ENCODE measurements around the gene CARMIL1. TPM values are rescaled to one million over a fixed set of nuclear protein-coding genes. Genes with fewer than 3 reads are reported as not detected.

Gene CARMIL1
- total RNA-seq, 1 donor from 2014 or later, result 19.1 TPM

- Mint-ChIP-seq H3K36me3 (ENCODE audit: low read depth, unreplicated experiment) (peaks cover 18% of the 10 kb centered on the region), H3K27me3 (ENCODE audit: low read depth, unreplicated experiment) (no peaks in the 10 kb centered on the region), H3K27ac (ENCODE audit: unreplicated experiment) (no peak overlapping the region), H3K4me1 (ENCODE audit: low read depth, unreplicated experiment) (peaks cover 3% of the 10 kb centered on the region), H3K9me3 (ENCODE audit: unreplicated experiment) (no peaks in the 10 kb centered on the region), H3K4me3 (ENCODE audit: unreplicated experiment) (no peak overlapping the region)
- H3K4me1 ChIP-seq (ENCODE audit: insufficient read depth, low read length), result no peaks in the 10 kb centered on the region
- H3K4me3 ChIP-seq (ENCODE audit: insufficient read depth, low read depth, low read length), result no peak overlapping the region
- H3K9me3 ChIP-seq (ENCODE audit: insufficient read depth, low read depth, low read length), result no peaks in the 10 kb centered on the region
- no peaks in the 10 kb centered on the region for H3K79me2 ChIP-seq (ENCODE audit: insufficient read depth, low read length)
- H3K27ac ChIP-seq (ENCODE audit: low read depth, low read length), result no peak overlapping the region
- no peak overlapping the region for H2AFZ ChIP-seq (ENCODE audit: low read depth, low read length)
- no peak overlapping the region for H3K9ac ChIP-seq (ENCODE audit: low read length)
- TF ChIP-seq CTCF (IDR thresholded peaks at IDR 0.05; ENCODE audit: insufficient read depth, low read depth, low read length) (no peak), EZH2 (IDR thresholded peaks at IDR 0.05; ENCODE audit: insufficient read depth, low read length) (no peak)
- no peaks in the 10 kb centered on the region for H3K36me3 ChIP-seq (ENCODE audit: insufficient read depth, low read length)
- no peak for DNase-seq (ENCODE audit: low read depth)
- FAIRE-seq, result no peak
- H4K20me1 ChIP-seq (ENCODE audit: insufficient read depth, low read length), result no peaks in the 10 kb centered on the region
- no peak overlapping the region for H3K4me2 ChIP-seq (ENCODE audit: low read length)
- H3K27me3 ChIP-seq (ENCODE audit: insufficient read depth, low read length), result no peaks in the 10 kb centered on the region
These were observed 333.5 kb downstream of the CARMIL1 start for GRCh38 chr6:25612666-25613065.

GRCh38 chr6:25613415-25613814 lies 334.2 kb downstream of the CARMIL1 start:
- DNase-seq (ENCODE audit: low read depth), result no peak
- no peak overlapping the region for H3K27ac Mint-ChIP-seq (ENCODE audit: unreplicated experiment)
- Histone ChIP-seq H3K9ac (ENCODE audit: low read length) (no peak overlapping the region), H3K27me3 (ENCODE audit: insufficient read depth, low read length) (no peaks in the 10 kb centered on the region), H3K9me3 (ENCODE audit: insufficient read depth, low read depth, low read length) (no peaks in the 10 kb centered on the region), H3K79me2 (ENCODE audit: insufficient read depth, low read length) (no peaks in the 10 kb centered on the region), H2AFZ (ENCODE audit: low read depth, low read length) (no peak overlapping the region), H3K4me2 (ENCODE audit: low read length) (no peak overlapping the region), H4K20me1 (ENCODE audit: insufficient read depth, low read length) (no peaks in the 10 kb centered on the region), H3K36me3 (ENCODE audit: insufficient read depth, low read length) (no peaks in the 10 kb centered on the region), H3K4me1 (ENCODE audit: insufficient read depth, low read length) (no peaks in the 10 kb centered on the region), H3K27ac (ENCODE audit: low read depth, low read length) (no peak overlapping the region), H3K4me3 (ENCODE audit: insufficient read depth, low read depth, low read length) (no peak overlapping the region)
- H3K27me3 Mint-ChIP-seq (ENCODE audit: low read depth, unreplicated experiment), result no peaks in the 10 kb centered on the region
- TF ChIP-seq EZH2 (IDR thresholded peaks at IDR 0.05; ENCODE audit: insufficient read depth, low read length) (no peak), CTCF (IDR thresholded peaks at IDR 0.05; ENCODE audit: insufficient read depth, low read depth, low read length) (no peak)
- H3K4me1 Mint-ChIP-seq (ENCODE audit: low read depth, unreplicated experiment), result peaks cover 3% of the 10 kb centered on the region
- peaks cover 18% of the 10 kb centered on the region for H3K36me3 Mint-ChIP-seq (ENCODE audit: low read depth, unreplicated experiment)
- FAIRE-seq, result no peak
- H3K9me3 Mint-ChIP-seq (ENCODE audit: unreplicated experiment), result no peaks in the 10 kb centered on the region
- H3K4me3 Mint-ChIP-seq (ENCODE audit: unreplicated experiment), result no peak overlapping the region

GRCh38 chr6:25614052-25614451 lies 334.9 kb downstream of the CARMIL1 start:
- no peak overlapping the region for H3K27ac Mint-ChIP-seq (ENCODE audit: unreplicated experiment)
- H3K4me3 ChIP-seq (ENCODE audit: insufficient read depth, low read depth, low read length), result no peak overlapping the region
- peaks cover 18% of the 10 kb centered on the region for H3K36me3 Mint-ChIP-seq (ENCODE audit: low read depth, unreplicated experiment)
- no peak overlapping the region for H3K9ac ChIP-seq (ENCODE audit: low read length)
- H3K4me1 Mint-ChIP-seq (ENCODE audit: low read depth, unreplicated experiment), result peaks cover 5% of the 10 kb centered on the region
- H3K4me3 Mint-ChIP-seq (ENCODE audit: unreplicated experiment), result no peak overlapping the region
- no peak overlapping the region for H2AFZ ChIP-seq (ENCODE audit: low read depth, low read length)
- no peaks in the 10 kb centered on the region for H3K36me3 ChIP-seq (ENCODE audit: insufficient read depth, low read length)
- H3K9me3 ChIP-seq (ENCODE audit: insufficient read depth, low read depth, low read length), result no peaks in the 10 kb centered on the region
- no peaks in the 10 kb centered on the region for H3K9me3 Mint-ChIP-seq (ENCODE audit: unreplicated experiment)
- H3K4me1 ChIP-seq (ENCODE audit: insufficient read depth, low read length), result no peaks in the 10 kb centered on the region
- H4K20me1 ChIP-seq (ENCODE audit: insufficient read depth, low read length), result no peaks in the 10 kb centered on the region
- TF ChIP-seq CTCF (IDR thresholded peaks at IDR 0.05; ENCODE audit: insufficient read depth, low read depth, low read length) (no peak), EZH2 (IDR thresholded peaks at IDR 0.05; ENCODE audit: insufficient read depth, low read length) (no peak)
- FAIRE-seq (no peak), DNase-seq (ENCODE audit: low read depth) (no peak)
- H3K27me3 Mint-ChIP-seq (ENCODE audit: low read depth, unreplicated experiment), result no peaks in the 10 kb centered on the region
- no peak overlapping the region for H3K27ac ChIP-seq (ENCODE audit: low read depth, low read length)
- no peaks in the 10 kb centered on the region for H3K79me2 ChIP-seq (ENCODE audit: insufficient read depth, low read length)
- no peaks in the 10 kb centered on the region for H3K27me3 ChIP-seq (ENCODE audit: insufficient read depth, low read length)
- H3K4me2 ChIP-seq (ENCODE audit: low read length), result no peak overlapping the region

All from astrocyte (in vitro differentiated cells and primary cell).